Measurements from ENCODE around the gene PARP6.

GRCh38 chr15:72197041-72197459 lies 75.3 kb downstream of the PARP6 start:
- TF ChIP-seq, protein P1, sequence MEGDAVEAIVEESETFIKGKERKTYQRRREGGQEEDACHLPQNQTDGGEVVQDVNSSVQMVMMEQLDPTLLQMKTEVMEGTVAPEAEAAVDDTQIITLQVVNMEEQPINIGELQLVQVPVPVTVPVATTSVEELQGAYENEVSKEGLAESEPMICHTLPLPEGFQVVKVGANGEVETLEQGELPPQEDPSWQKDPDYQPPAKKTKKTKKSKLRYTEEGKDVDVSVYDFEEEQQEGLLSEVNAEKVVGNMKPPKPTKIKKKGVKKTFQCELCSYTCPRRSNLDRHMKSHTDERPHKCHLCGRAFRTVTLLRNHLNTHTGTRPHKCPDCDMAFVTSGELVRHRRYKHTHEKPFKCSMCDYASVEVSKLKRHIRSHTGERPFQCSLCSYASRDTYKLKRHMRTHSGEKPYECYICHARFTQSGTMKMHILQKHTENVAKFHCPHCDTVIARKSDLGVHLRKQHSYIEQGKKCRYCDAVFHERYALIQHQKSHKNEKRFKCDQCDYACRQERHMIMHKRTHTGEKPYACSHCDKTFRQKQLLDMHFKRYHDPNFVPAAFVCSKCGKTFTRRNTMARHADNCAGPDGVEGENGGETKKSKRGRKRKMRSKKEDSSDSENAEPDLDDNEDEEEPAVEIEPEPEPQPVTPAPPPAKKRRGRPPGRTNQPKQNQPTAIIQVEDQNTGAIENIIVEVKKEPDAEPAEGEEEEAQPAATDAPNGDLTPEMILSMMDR (IDR thresholded peaks at IDR 0.05), result no peak
- TF ChIP-seq EP300 (IDR thresholded peaks at IDR 0.05) (no peak), POLR2A (IDR thresholded peaks at IDR 0.05) (no peak)

Measured in ovary (tissue), 3 donors.